ENCODE measurements around the gene PIGW.

Gene PIGW

GRCh38 chr17:36546418-36547093 is 11.8 kb downstream of the PIGW start:
- DNase-seq: no peak

DNA sequence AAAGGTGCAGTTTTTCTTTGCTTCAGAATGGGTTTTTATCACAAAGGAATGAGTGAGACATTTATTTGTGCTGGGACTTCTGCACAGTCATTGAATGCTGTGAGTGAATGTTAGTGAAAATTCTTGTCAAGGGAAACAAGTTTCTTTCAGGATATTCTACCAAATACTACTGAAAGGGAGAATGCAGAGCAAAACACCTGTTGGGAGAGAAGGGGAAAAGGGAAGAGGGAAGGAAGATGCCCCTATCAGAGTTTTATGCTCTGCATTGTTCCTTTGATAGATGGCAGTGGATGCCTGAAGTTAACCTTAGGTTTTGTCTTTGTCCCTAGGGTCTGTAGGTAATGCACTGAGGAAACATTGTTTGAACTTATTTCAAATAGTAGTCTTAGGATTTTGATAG is 13.0 kb downstream of the PIGW start:
- DNase-seq: no peak

GRCh38 chr17:36550491-36551417 is 16.0 kb downstream of the PIGW start:
- no peak for DNase-seq

GRCh38 chr17:36553459-36553858 is 18.7 kb downstream of the PIGW start:
- no peak for DNase-seq

DNA sequence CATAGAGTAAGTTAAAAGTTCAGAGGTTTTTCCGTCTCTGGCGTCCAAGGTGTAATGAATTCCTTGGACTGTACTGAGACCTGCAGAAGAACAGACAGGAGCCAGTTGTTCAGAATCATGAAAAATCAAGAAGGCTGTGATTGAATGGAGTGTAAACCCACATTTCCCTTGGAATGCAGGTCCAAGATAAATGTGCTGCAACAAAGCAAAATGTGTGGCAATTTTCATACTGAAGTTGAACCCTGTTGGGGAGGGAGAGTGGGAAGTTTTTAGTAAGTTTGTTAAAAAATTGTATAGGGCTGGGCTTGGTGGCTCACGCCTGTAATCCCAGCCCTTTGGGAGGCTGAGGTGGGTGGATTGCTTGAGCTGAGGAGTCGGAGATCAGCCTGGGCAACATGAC is 31.3 kb downstream of the PIGW start:
- no peak for DNase-seq

DNA sequence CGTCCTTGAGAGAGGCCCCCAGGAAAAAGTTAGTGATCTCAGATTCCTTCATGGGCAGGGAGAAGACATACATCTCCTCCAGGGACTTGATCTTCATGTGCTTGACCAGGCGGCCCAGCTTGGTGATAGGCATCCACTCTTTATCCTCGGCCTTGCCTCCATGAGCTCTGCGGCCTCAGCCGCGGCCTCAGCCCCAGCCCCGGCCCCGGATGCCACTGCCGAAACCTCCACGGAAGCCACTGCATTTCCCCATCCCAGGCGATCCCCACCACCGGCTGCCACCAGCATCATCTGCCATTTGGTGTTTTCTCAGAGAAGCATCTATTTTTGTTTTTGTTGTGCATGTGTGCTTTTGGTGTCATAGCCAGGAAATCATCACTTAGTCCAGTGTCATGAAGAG is 40.2 kb downstream of the PIGW start:
- no peak for DNase-seq

DNA sequence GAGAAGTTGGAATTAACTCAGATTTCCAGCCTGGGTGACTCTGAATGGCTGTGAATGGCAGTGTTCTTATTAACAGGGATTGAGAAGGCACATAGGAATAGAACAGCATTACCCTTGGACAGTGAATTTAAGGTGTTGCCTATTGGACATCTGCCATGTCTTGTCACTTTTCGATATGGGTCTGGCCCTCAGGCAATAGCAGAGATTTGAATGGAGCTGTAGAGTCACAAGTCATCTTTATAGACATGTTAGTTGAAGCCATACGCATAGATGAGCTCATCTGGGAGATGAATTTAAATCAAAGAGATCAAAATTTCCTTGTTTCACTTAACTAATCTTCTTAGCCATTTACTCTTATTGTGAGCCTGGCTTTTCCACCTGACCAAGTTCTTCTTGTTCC is 42.0 kb downstream of the PIGW start:
- DNase-seq: no peak

GRCh38 chr17:36578671-36579070 is 43.9 kb downstream of the PIGW start:
- no peak for DNase-seq

- no peak for DNase-seq
Observed at GRCh38 chr17:36583787-36584186, 49.0 kb downstream of the PIGW start.

DNA sequence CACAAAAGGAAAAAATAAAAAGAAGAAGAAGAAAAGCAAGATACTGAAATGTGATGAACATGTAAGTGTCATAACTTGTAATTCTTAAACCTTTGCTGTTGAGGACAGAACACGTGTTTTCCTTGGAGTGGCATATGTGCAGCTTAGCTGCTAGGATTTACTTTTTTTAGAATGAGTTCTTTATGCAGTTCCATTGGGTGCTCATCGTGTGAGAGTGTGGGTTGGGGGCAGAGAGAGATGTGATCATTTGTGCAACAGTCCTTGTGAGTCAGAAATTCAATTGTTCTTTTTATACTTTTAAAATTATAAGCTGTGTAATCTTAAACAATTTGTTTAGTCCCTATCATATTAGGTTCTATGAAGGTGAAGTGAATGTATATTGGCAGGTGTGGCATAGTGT is 51.4 kb downstream of the PIGW start:
- no peak for DNase-seq

Measured in stimulated activated CD4-positive, alpha-beta T cell treated with anti-CD3 and anti-CD28 coated beads, Interleukin-1b, Interleukin-23, amount 100 ng/mL, for 48 hours (primary cell).